GM18507 (cell line): ENCODE results near the gene ATP9B.

Source experiments
- DNase-seq: peaks from one replicate; pipeline ENCODE4 v3.0.0; 2011; ENCODE audit warnings: low read depth; ENCODE audit not compliant: insufficient read length; ENCODE audit errors: extremely low spot score
- FAIRE-seq: peaks from 2 replicates; lab custom pipeline; 2011; peaks lifted over from hg19 to GRCh38; lab: Jason Lieb, UNC

ATP9B gene

DNA sequence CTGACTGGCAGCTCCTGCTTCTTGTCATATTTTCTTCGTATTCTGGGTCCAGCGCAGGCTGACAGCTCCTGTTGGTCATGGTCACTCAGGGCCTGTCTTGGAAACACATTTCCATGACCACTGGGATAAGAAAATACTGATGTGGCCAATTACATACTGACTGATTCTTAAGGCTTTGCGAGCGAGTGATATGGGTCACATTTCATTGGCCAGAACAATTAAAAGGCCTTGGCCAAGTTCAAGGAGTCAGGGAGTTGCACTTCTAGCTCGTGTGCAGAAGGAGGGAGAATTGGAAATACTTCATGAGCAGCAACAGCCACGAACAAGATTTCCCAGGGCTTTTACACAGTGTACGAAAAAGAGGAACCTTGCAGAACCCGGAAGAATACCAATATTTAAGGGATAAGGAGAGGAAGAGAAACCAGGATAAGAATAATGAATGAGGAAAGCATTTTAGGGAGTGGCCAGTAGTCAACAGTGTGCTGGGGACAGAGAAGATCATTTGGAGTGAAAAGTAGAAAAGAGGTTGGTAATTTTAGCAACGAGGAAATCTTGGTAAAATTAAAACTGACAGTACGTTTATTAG is 149.5 kb downstream of the ATP9B start:
- no peak for DNase-seq
- FAIRE-seq = no peak

DNA sequence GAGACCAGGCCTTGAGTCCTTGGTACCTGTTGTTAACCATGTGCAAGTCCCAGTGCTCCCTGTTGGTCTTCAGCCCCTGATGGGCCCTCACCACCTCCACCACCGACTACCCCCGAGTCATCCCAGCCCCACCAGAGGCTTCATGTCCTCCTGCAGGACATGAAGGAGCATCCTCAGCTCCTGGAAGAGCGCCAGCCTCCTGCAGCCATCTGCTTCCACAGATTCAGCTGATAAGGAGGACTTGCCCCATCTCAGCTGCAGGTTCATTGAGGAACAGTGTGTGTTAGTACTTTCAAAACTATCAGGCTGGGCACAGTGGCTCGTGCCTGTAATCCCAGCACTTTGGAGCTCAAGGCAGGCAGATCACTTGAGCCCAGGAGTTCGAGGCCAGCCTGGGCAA is 151.9 kb downstream of the ATP9B start:
- FAIRE-seq (no peak), DNase-seq (no peak)

DNA sequence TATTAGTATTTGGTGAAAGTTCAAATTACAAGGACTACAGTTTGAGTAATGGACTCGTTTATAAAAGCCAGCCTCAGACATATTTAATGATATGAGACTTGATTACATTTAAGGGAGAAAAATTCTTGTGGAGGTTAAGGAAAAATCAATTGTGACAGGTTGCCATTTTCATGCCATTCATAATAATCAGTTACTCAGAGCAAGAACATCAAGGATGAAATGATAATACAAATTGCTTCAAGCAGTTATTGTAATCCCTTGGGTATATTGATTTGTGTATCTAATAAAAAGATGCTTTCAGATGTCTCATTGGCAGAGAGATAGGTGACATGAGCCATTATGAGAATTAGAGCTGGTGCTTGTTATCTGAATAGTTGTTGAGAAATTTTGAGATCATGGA is 153.6 kb downstream of the ATP9B start:
- DNase-seq = no peak
- no peak for FAIRE-seq

DNA sequence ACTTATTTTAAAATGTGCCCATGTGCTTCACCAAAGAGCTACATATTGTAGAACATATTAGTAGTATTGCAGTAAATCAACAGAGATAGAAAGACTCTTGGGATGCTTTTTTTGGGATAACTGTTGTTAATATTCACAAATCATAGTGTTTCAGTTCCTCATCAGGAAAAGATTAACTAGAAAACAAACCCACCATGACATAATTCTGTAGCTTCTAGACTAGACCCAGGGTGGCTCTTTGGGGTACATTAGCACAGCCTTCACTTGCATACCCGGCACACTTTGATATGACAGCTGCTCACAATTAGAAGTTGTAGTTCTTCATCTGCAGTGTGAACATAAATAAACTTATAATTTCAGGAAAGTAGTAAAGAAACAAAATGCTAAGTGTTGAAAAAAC is 154.2 kb downstream of the ATP9B start:
- DNase-seq (no peak), FAIRE-seq (peak; percentile 9)

DNA sequence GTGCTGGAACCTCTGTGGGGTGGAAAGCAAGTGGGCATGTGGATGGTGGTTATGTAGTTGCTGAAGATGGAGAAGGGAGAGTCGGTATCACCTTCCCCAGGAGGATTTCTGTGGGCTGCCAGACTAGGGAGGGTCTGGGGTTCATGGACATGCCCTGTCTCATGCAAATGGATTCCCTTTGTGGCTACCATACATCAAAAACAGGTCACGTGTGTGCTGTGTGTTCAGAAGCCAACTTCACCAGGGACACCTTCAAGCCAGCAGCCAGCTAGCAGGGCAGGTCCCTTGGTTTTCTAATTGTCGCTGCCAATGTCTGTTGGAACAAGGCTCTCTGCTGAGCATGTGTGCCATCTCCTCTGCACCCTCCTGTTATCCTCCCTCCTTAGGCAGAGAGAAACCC is 155.2 kb downstream of the ATP9B start:
- FAIRE-seq (no peak), DNase-seq (no peak)

DNA sequence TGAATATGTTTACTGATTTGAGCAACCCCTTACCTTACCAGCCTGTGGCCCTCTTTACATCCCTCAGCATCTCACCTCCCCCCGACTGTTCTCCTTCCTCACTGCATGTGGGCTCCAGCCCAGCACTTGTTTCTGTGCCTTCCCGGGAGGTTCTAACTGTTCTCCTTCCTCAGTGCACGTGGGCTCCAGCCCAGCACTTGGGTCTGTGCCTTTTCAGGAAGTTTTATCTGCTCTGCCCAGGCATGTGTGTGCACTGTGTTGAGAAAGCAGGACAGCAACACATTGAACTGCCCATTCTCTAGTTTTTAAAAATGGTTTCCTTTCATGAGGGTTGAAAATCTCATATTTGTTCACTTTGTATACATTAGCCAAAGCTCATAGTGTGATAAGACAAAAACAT is 158.4 kb downstream of the ATP9B start:
- DNase-seq (no peak), FAIRE-seq (no peak)

DNA sequence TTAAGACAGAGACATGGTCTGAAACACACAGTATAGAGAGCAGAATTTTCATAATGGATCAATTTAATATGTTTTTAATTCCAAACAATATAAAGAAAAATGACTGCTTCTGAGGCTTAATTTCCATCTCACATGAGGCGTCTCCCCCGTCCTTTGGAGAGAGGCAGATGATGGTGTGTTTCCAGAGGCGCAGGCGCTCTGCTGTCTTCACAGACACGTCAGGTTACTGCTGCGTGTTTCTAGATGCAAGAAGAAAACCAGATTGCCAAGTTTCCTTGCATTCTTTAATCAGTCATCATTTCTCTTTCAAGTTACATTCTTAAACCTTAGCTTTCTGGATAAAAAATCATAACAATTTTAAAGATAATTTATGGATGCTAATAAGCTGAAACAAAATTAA is 160.2 kb downstream of the ATP9B start:
- FAIRE-seq = no peak
- no peak for DNase-seq

DNA sequence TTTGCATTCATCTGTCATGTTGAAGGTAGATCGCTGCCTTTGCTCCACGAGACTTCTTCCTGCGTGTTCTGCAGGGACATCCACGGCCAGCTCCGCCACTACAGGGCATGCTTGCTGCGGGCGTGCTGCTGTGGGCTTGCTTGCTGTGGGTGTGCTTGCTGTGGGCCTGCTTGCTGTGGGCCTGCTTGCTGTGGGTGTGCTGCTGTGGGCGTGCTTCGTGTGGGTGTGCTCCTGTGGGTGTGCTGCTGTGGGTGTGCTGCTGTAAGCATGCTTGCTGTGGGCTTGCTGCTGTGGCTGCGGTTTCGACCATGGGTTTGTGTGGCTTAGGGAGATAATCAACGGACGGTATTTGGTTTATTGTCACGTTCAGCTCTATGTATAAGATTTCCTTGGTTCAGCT is 165.2 kb downstream of the ATP9B start:
- FAIRE-seq = no peak
- no peak for DNase-seq

DNA sequence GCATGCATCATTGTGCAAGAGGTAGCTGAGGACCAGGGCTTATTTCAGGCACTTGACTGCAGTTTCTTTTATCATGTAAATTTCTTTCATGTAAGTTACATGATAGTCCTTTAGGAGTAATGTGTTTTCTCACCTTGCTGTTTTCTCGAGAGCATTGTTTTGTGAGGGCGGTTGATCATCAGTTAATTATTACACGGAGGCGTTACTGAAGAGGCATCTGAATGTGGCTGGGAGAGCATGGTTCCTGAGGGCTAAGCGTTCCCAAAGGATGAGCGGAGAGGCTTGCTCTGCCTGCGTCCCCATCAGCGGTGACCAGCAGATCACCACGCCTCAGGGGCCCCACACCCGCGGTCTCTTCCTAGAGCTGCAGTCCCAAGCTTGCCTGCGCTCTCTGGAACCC is 170.4 kb downstream of the ATP9B start:
- FAIRE-seq (no peak), DNase-seq (no peak)

DNA sequence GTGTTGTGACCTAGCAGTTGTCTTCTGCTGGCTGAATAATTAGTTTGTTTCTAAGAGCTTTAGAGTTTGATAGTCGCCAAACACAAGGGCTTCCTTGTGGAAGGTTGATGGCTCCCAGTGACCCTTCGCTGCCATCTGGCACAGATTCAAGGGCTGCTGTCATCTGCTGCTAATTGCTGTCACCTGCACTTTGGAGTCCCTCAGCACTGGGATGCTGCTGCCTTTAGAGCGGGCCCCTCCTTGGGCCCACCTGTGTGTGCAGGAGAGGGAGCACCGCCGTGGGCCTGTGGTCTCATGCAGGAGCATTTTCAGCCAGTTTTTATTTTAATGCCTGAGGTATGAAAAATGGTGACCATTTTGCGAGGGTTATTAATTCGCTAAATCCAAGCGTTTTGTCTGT is 172.6 kb downstream of the ATP9B start:
- no peak for DNase-seq
- FAIRE-seq = no peak

DNA sequence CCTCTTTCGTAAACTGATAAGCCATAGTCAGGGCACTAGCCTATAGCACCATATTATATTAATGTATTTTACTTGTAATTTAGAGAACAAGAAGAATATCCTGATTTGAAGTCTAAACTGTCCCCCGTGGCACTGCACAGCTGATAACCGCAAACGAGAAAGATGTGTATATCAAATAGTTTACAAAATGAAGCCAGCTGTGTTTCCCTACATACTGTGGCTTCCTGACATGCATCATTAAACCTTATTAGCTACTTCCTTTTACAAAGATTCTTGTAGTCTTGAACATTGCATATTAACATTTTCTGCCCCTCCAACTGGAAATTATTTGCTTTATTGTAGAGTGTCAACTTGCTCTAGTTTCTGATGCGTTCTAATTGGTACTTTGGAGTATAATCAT is 173.1 kb downstream of the ATP9B start:
- DNase-seq (no peak), FAIRE-seq (no peak)

DNA sequence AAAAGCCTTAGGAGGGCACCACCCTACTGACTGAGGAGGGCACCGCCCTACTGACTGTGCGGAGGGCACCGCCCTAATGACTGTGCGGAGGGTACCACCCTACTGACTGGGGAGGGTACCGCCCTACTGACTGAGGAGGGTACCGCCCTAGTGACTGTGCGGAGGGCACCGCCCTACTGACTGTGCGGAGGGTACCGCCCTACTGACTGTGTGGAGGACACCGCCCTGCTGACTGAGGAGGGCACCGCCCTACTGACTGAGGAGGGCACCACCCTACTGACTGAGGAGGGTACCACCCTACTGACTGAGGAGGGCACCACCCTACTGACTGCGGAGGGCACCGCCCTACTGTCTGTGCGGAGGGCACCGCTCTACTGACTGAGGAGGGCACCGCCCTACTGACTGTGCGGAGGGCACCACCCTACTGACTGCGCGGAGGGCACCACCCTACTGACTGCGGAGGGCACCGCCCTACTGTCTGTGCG is 176.4 kb downstream of the ATP9B start:
- no peak for FAIRE-seq

DNA sequence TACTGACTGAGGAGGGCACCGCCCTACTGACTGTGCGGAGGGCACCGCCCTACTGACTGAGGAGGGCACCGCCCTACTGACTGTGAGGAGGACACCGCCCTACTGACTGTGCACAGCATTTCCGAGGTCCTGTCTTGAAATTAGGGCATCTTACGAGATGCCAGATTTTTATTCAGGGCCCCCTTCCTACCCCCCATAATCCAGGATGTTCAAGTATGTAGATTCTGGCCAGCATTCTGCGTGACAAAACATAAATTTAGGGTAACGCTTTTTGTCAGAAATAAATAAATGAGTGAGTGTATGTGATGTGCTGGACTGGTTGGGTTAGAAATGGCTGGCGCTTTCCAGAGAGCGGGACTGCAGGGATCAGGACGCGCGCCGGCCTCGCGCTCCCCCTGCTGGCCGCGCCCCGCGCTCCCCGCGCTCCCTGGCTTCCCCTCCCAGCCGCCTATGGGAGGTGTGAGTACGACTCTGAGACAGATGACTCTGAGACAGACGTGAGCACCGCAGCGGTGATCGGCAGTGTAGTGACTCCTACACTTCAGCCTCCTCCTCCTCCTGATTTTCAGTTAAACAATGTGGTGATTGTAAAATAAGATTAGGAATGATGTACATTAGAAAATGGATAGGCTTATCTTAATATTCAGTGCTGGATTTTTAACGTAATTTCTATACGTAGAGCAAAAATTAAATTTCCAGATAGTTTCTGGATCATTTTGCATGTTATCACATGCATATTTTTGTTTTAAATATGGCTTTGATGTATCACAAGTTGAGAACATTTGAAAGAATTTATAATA is 177.3 kb downstream of the ATP9B start:
- FAIRE-seq (peak; percentile 86), DNase-seq (peak; percentile 61)

More for the DNA sequence above, 176.4 kb downstream of the ATP9B start:
- no peak for DNase-seq

DNA sequence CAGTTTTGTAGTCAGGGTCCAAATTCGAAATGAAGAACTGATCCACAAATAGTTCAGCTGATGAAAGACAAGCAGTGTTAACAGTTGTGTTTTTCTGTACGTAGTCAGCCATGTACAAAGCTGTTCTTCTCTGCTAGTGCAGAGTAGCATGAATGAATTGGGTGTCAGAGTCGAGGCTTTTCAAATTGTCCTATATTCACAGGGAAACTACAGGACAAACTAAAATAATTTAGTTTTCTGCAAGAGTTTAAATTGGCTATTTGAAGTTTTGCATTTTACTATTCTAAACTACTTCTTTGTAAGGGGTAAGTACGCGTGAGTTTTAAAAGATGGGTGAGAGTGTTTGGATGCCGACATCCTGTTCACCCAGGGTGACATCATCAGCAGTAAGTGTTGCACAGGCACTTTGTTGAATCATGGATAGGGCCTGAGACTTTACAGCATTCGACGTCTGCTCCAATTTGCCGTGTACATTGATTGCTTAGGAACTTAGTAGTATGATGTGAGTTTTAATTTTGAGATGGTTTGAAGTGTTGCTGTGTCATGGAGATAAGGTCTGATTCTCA is 179.4 kb downstream of the ATP9B start:
- no peak for FAIRE-seq
- no peak for DNase-seq

DNA sequence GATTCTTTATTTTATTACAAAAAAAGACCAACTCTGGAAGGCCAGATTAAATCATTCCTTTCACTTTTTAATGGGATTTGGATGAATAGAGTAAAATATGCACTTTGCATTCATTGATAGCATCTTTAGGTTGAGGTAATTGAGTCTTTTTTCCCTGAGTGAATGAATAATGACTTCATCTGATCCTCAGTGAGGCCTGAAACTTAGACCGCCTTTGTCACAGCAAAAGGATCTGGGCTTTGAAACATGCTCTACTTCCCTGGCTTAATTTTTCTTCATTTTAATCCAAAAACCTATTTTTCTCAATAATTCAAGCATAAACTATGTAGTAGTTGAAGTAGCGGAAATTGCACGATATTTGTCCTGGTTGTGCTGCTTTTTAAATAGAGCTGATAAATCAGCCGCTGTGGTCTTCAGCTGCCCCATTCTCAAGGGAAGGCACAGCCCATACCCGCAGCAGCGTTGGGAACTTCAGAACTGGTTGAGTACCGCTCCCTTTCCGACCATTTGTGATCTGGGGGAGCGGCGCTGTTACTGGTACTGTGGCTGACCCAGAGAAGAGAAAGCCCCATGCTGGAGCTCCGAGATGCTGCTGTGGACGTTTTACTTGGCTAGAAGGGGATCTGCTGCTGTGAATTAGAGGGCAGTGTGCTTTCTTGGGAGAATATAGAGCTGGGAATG is 181.2 kb downstream of the ATP9B start:
- no peak for DNase-seq
- FAIRE-seq = no peak

DNA sequence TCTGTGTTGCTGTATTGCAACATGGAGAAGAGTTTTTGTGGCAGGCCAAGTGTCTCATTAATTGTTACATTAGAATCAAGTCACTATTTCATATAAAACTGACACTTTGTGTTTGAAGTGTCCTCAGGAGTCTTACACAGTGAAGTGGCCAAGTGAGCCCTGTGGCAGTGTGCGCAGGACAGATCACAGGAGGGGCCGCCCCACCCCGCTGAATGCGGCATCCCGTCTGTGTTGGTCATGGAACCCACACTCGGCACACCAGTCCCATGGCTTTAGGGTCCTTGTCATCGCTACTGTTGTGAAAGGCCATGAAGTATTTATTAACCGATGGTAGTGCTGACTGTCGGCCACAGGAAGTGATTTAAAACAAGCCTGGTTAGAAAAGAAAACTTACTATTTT is 181.8 kb downstream of the ATP9B start:
- no peak for FAIRE-seq

DNA sequence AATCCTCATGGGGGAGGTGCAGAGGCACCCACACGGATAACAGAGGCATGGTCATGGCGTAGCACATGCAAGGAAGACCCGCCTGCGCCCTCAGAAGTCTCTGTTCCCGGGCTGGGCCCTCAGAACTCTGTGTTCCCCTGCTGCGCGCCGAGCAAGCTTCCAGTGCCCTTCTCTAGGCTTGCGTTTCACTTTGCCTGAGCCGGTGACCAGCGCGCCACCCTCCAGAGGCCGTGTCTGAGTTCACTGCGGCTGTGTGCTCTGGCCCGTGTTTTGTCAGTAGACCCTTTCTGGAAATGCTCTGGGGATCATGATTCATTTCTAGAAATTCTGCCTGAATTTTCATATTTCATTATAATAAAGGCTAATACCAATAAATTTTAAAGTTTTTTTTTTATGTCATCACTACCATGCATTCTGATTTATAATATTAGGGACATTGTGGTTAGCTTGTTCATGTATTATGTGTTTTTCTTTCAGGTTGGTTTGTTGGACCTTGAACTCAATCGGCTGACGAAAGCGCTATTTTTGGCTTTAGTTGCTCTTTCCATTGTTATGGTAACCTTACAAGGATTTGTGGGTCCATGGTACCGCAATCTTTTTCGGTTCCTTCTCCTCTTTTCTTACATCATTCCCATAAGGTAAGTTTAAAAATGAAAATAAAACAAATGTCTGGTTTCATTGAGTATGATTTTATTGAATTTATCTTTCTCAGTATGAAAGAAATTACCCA is 183.9 kb downstream of the ATP9B start:
- FAIRE-seq (no peak), DNase-seq (no peak)

More for the DNA sequence above, 181.8 kb downstream of the ATP9B start:
- DNase-seq = no peak

DNA sequence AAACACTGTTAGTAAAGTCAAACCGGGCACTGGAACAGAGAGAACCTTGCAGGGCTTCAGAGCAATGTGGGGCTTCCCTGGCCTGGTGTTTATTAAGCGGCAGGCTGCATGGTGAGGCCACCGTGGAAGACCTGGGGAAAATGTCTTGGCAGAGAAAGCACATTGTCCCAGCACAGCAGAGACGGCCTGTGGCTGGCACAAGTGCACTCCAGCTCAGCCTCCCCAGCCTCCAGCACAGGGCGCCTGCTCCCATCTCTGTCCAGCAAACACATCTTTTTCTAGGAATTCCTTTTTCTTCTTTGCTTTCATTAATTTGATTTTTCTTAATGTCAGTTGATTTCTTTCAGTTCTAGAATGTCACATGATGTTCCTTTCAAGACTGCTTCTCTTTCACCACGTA is 188.3 kb downstream of the ATP9B start:
- FAIRE-seq (no peak), DNase-seq (no peak)

DNA sequence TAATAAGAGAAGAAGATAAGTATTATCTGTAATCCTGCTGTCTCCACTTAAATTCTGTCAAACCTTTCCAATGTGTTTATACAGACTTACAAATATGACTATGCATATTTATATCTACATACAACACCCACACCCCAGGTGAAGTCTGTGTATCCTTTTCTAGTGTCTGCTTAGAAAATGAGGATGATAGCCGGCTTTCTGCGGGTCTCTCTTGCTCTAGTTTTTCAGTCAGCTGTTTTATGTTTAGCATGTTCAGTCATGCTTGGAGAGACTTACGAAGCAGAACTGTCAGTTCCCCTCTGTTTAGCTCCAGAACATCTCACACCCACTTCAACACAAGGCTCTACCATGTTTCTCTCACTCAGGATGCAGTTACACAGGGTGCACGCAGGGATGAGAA is 189.3 kb downstream of the ATP9B start:
- DNase-seq = peak; percentile 37
- FAIRE-seq = peak; percentile 89

DNA sequence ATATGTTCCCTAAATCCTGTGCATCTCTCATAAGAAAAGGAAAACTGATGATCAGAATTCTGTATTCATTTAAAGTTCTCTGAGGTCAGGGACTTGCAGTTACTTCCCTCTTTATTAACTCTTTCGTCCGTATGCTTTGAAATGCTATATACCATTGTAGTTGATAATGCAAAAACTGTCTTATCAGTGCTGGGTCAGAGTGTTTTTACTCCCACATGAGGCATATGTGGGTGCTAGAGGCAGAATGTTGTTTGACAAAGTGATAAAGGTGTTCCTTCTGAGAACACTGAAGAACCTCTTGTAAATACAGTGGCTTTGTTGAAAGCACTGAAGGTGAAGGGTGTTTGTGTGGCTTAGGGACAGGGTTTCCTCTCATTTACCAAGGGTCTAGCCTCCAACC is 190.0 kb downstream of the ATP9B start:
- no peak for DNase-seq
- no peak for FAIRE-seq
